B cell (primary cell): Measurements from ENCODE around the gene MED27. TPM values are rescaled to one million over a fixed set of nuclear protein-coding genes. Genes with fewer than 3 reads are reported as not detected.

Experiments
- ATAC-seq: fragments of 200-7000 bp; cut with Tn5 transposase; one replicate; pipeline ENCODE4 v1.10.0; 2021; ENCODE audit warnings: low read depth, mild to moderate bottlenecking, moderate number of reproducible peaks, moderate library complexity
- CTCF ChIA-PET: fragments of 350-600 bp; sonication (Branson Sonifier 250); formaldehyde crosslinking; loops from one replicate; lab custom pipeline; 2021; ENCODE audit warnings: antibody characterized with exemption, inconsistent platforms; lab: Charles Lee
- POLR2A ChIA-PET: fragments of 350-600 bp; sonication (Branson Sonifier 250); formaldehyde crosslinking; loops from one replicate; lab custom pipeline; 2021; ENCODE audit warnings: antibody characterized with exemption; lab: Charles Lee
- DNase-seq: peaks from one replicate; pipeline ENCODE4 v3.0.0; 2013
- H2AFZ ChIP-seq: 2 replicates; pipeline ENCODE4 v1.6.1; 2012; ENCODE audit warnings: mild to moderate bottlenecking, low read depth, low read length; ENCODE audit not compliant: insufficient read depth, poor library complexity, severe bottlenecking
- H3K27ac ChIP-seq, 2 donors: 1 replicate in 1 of 2; 2 replicates in 1 of 2; pipeline ENCODE4 v1.5.1; 2012 to 2013; ENCODE audit warnings: low read length in 2 of 2, mild to moderate bottlenecking in 2 of 2, moderate library complexity in 1 of 2
- H3K27me3 ChIP-seq, 4 experiments: fragments of 200-600 bp in 1 of 4; sonication (generic) in 1 of 4; replicated peaks in 1 of 4; 1 replicate in 2 of 4; 2 replicates in 2 of 4; pipeline versions ENCODE4 v1.6.1 to v1.7.0; 2013 to 2016; ENCODE audit warnings: low read length in 3 of 4, mild to moderate bottlenecking in 2 of 4, mixed read lengths in 1 of 4, moderate library complexity in 1 of 4; ENCODE audit not compliant: insufficient read depth in 4 of 4, control insufficient read depth in 3 of 4; ENCODE audit errors: control extremely low read depth in 1 of 4
- H3K36me3 ChIP-seq, 2 experiments: replicated peaks in 1 of 2; 1 replicate in 1 of 2; 2 replicates in 1 of 2; pipeline versions ENCODE4 v1.6.1 to v1.7.1; 2013; ENCODE audit warnings: low read length in 1 of 2; ENCODE audit not compliant: insufficient read depth in 2 of 2, control insufficient read depth in 1 of 2; ENCODE audit errors: control extremely low read depth in 1 of 2, extremely low read depth in 1 of 2
- H3K4me1 ChIP-seq, 2 donors: fragments of 200-600 bp in 1 of 2; sonication (generic) in 1 of 2; 1 replicate in 1 of 2; 2 replicates in 1 of 2; pipeline versions ENCODE4 v1.5.1 to v1.6.1; 2013 to 2017; ENCODE audit warnings: low read length in 2 of 2; ENCODE audit not compliant: control insufficient read depth in 2 of 2, insufficient read depth in 2 of 2
- H3K4me2 ChIP-seq: replicated peaks from 2 replicates; pipeline ENCODE3; 2012; ENCODE audit warnings: mild to moderate bottlenecking, low read depth, low read length; ENCODE audit not compliant: poor library complexity, severe bottlenecking
- H3K4me3 ChIP-seq, 5 experiments: fragments of 200-600 bp in 1 of 5; sonication (generic) in 1 of 5; 1 replicate in 3 of 5; 2 replicates in 2 of 5; pipeline versions ENCODE4 v1.5.1 to v1.7.0; 2011 to 2016; ENCODE audit warnings: low read length in 4 of 5, mild to moderate bottlenecking in 4 of 5, low read depth in 2 of 5, control low read depth in 1 of 5, moderate library complexity in 1 of 5; ENCODE audit not compliant: insufficient read depth in 1 of 5; ENCODE audit errors: control extremely low read depth in 1 of 5, extremely low read depth in 1 of 5
- H3K79me2 ChIP-seq: fragments of 200-600 bp; sonication (generic); one replicate; pipeline ENCODE4 v1.6.0; 2016; ENCODE audit warnings: low read length; ENCODE audit not compliant: control insufficient read depth, insufficient read depth
- H3K9ac ChIP-seq: fragments of 200-600 bp; sonication (generic); 2 replicates; pipeline ENCODE4 v1.6.1; 2017; ENCODE audit warnings: mild to moderate bottlenecking, low read length, moderate library complexity
- H3K9me3 ChIP-seq, 3 donors: one replicate each; pipeline versions ENCODE4 v1.6.1 to v1.7.1; 2013; ENCODE audit warnings: low read length in 2 of 3; ENCODE audit not compliant: control insufficient read depth in 2 of 3, insufficient read depth in 1 of 3; ENCODE audit errors: control extremely low read depth in 1 of 3
- H4K20me1 ChIP-seq: 2 replicates; pipeline ENCODE4 v1.6.0; 2012; ENCODE audit warnings: mild to moderate bottlenecking, low read length; ENCODE audit not compliant: insufficient read depth, control insufficient read depth, poor library complexity, severe bottlenecking
- H3K27ac Mint-ChIP-seq: one replicate; pipeline ENCODE4 v1.8.0; 2021; ENCODE audit warnings: mixed read lengths
- H3K27me3 Mint-ChIP-seq: one replicate; pipeline ENCODE4 v1.8.0; 2021; ENCODE audit warnings: mixed read lengths
- H3K4me1 Mint-ChIP-seq: one replicate; pipeline ENCODE4 v1.8.0; 2021; ENCODE audit warnings: mixed read lengths
- H3K4me3 Mint-ChIP-seq: one replicate; pipeline ENCODE4 v1.8.0; 2021; ENCODE audit warnings: mixed read lengths
- H3K9me3 Mint-ChIP-seq: one replicate; pipeline ENCODE4 v1.8.0; 2022; ENCODE audit warnings: mixed read lengths; ENCODE audit not compliant: insufficient read depth
- CTCF ChIP-seq: fragments of 200-600 bp; IDR thresholded peaks from one replicate; pipeline ENCODE4 v1.8.0; 2022; ENCODE audit warnings: antibody characterized with exemption, mild to moderate bottlenecking
- EZH2 ChIP-seq: IDR thresholded peaks from 2 replicates; pipeline ENCODE4 v1.6.1; 2012; ENCODE audit warnings: borderline replicate concordance, low read depth, mild to moderate bottlenecking, moderate library complexity, low read length; ENCODE audit not compliant: insufficient read depth, poor library complexity, severe bottlenecking
- WGBS: methylation state at CpG from one replicate; pipeline ENCODE4 v1.1.5; 2013; ENCODE audit warnings: missing lambda C conversion rate; ENCODE audit not compliant: insufficient coverage; 5-methylcytosine and 5-hydroxymethylcytosine counted together
- intact Hi-C: fragments of 100-400 bp; cut with micrococcal nuclease; formaldehyde crosslinking; loops from one replicate; pipeline ENCODE4 v1.10.0; 2022
- polyA plus RNA-seq: library from polyadenylated mRNA; depleted of rRNA; stranded (reverse); fragments of >200 nt; gene quantifications from 2 replicates; pipeline ENCODE4 v1.2.3, GENCODE V29; 2012
- total RNA-seq, 2 donors: library from RNA; stranded (reverse); fragments of 120-200 nt in 1 of 2; gene quantifications; 1 replicate in 1 of 2; 2 replicates in 1 of 2; pipeline versions ENCODE4 v1.2.3 to v1.2.4, GENCODE V29; 2013 to 2022

MED27 gene
- total and polyA plus RNA-seq, 2 donors (not counting 1 experiment from before 2014, with no cell fraction given) = 17.4 to 17.7 TPM

- Histone ChIP-seq H3K4me2 (no peak overlapping the region), H3K79me2 (peaks cover 87% of the 10 kb centered on the region), H3K4me3 (no peak overlapping the region), H3K36me3 (peaks cover 0 to 6% of the 10 kb centered on the region in 2 experiments), H3K9ac (no peak overlapping the region), H3K27me3 (no peaks in the 10 kb centered on the region), H3K9me3 (peaks cover 0 to 8% (median 5%) of the 10 kb centered on the region in 3 donors), H4K20me1 (peaks cover 48% of the 10 kb centered on the region), H3K4me1 (no peaks in the 10 kb centered on the region), H3K27ac (no peak overlapping the region), H2AFZ (no peak overlapping the region)
- Mint-ChIP-seq H3K4me3 (no peak overlapping the region), H3K27me3 (no peaks in the 10 kb centered on the region), H3K4me1 (peaks cover 5% of the 10 kb centered on the region), H3K9me3 (no peaks in the 10 kb centered on the region), H3K27ac (no peak overlapping the region)
- ATAC-seq (no peak), DNase-seq (no peak)
- CTCF ChIA-PET = no interaction called here
- POLR2A ChIA-PET = no interaction called here
- intact Hi-C loops = no loop called here
- 97% methylated on average over 11 of the region's 11 CpGs for WGBS
- TF ChIP-seq EZH2 = no peak
- no peak for TF ChIP-seq CTCF
Observed at GRCh38 chr9:132054024-132054423, 25.6 kb downstream of the MED27 start.

GRCh38 chr9:132049900-132050299 lies 29.8 kb downstream of the MED27 start:
- no peak overlapping the region for H3K4me2 ChIP-seq
- WGBS = 100% methylated on average over 3 of the region's 4 CpGs
- H3K9ac ChIP-seq = no peak overlapping the region
- peaks cover 0 to 2% of the 10 kb centered on the region in 2 experiments for H3K36me3 ChIP-seq
- ATAC-seq (no peak), DNase-seq (no peak)
- H2AFZ ChIP-seq = no peak overlapping the region
- H3K9me3 Mint-ChIP-seq = no peaks in the 10 kb centered on the region
- H3K4me1 Mint-ChIP-seq = peaks cover 4% of the 10 kb centered on the region
- POLR2A ChIA-PET = no interaction called here
- H3K4me1 ChIP-seq = no peaks in the 10 kb centered on the region
- no peaks in the 10 kb centered on the region for H3K9me3 ChIP-seq
- H3K27me3 Mint-ChIP-seq = no peaks in the 10 kb centered on the region
- H4K20me1 ChIP-seq = peaks cover 43% of the 10 kb centered on the region
- no peak overlapping the region for H3K27ac ChIP-seq
- H3K27ac Mint-ChIP-seq = no peak overlapping the region
- intact Hi-C loops = no loop called here
- no peak overlapping the region for H3K4me3 Mint-ChIP-seq
- CTCF ChIA-PET = no interaction called here
- H3K27me3 ChIP-seq = no peaks in the 10 kb centered on the region
- peaks cover 59% of the 10 kb centered on the region for H3K79me2 ChIP-seq
- no peak overlapping the region for H3K4me3 ChIP-seq
- TF ChIP-seq EZH2 (no peak), CTCF (no peak)
